Heart right ventricle (tissue), 12 donors: ENCODE measurements around the gene TMC8. TPM values are rescaled to one million over a fixed set of nuclear protein-coding genes. Genes with fewer than 3 reads are reported as not detected.

ENCODE experiments used
- polyA plus RNA-seq, 2 donors: library from polyadenylated mRNA; stranded (reverse); fragments of 200-250 nt; gene quantifications; one replicate each; pipeline ENCODE4 v1.2.3, GENCODE V29; 2013
- total RNA-seq, 10 donors: library from RNA; stranded (reverse); fragmentation: NEBNext Ultra II Directional in 3 of 10; extraction: Animal tissue kit (Norgen Biotek cat#: 25700) in 3 of 10; gene quantifications; one replicate each; pipeline versions ENCODE4 v1.2.1 to v1.2.4, GENCODE V29; 2021 to 2023
- donor health status: ischemic (EF 13 %, LVEDD 7.1; RV severe dilation, severe dysfunction).
- donor health status: healthy with polysubstance abuse.
- donor health status: DM: no; HTN: yes; CAD: no.
- donor health status: DM: no; HTN: no; CAD: no.
- donor health status: ischemic (EF 25% LVEDD 6.9; RV normal size, moderate dysfunction).
- donor health status: ischemic (EF 25% LVEDD 5.7; RV mildly dilated, moderate dysfunction).
- donor health status: healthy.
- donor health status: nonischemic (EF 11% LVEDD 7.7; RV severe dilation, severe dysfunction).
- donor health status: DM: yes; HTN: yes; CAD: no.
- donor health status: PGD.
- donor health status: ischemic (EF 29% LVEDD 5.4; RV normal size, mild dysfunction).
- donor health status: nonischemic (EF 23%, LVEDD 6.1; RV moderate dilation, normal function).

Gene TMC8
- total and polyA plus RNA-seq, 12 donors = 0.85 to 11.2 (median 2.1) TPM

Other genes starting within 250 kb of the TMC8 start
- 10 to 100 TPM; 17.1 to 31.4 (median 25.9) TPM for gene TNRC6C, start 172.1 kb upstream of the TMC8 start, total RNA-seq
- 10 to 100 TPM in 1 of 2 donors, 1 to 10 TPM in 1; 2.2 to 16.1 TPM for gene TNRC6C, start 172.1 kb upstream of the TMC8 start, polyA plus RNA-seq
- 100 to 1,000 TPM in 1 of 10 donors, 10 to 100 TPM in 9; 42.3 to 109 (median 69.1) TPM for gene TMC6, start 2.0 kb upstream of the TMC8 start, total RNA-seq
- 10 to 100 TPM; 22.8 to 86.0 TPM for gene TMC6, start 2.0 kb upstream of the TMC8 start, polyA plus RNA-seq
- under 1 TPM in 1 of 10 donors, not detected in 9; 0.11 TPM for gene C17orf99, start 15.6 kb downstream of the TMC8 start, total RNA-seq
- not detected for gene C17orf99, start 15.6 kb downstream of the TMC8 start, polyA plus RNA-seq
- gene SYNGR2, start 37.8 kb downstream of the TMC8 start, total RNA-seq = 100 to 1,000 TPM; 102 to 184 (median 116) TPM
- gene SYNGR2, start 37.8 kb downstream of the TMC8 start, polyA plus RNA-seq = 100 to 1,000 TPM in 1 of 2 donors, 10 to 100 TPM in 1; 92.8 to 200 TPM
- gene TK1, start 56.3 kb downstream of the TMC8 start, total RNA-seq = 10 to 100 TPM in 1 of 10 donors, 1 to 10 TPM in 4, under 1 TPM in 5; 0.33 to 12.7 (median 0.91) TPM
- gene TK1, start 56.3 kb downstream of the TMC8 start, polyA plus RNA-seq = 1 to 10 TPM; 1.6 to 2.6 TPM
- gene AFMID, start 56.6 kb downstream of the TMC8 start, total RNA-seq = 10 to 100 TPM; 23.7 to 42.4 (median 28.7) TPM
- gene AFMID, start 56.6 kb downstream of the TMC8 start, polyA plus RNA-seq = 10 to 100 TPM; 13.0 to 17.3 TPM
- gene BIRC5, start 83.5 kb downstream of the TMC8 start, total RNA-seq = 1 to 10 TPM in 3 of 10 donors, under 1 TPM in 5, not detected in 2; 0.13 to 7.6 (median 0.79) TPM
- under 1 TPM; 0.22 to 0.28 TPM for gene BIRC5, start 83.5 kb downstream of the TMC8 start, polyA plus RNA-seq
- gene TMEM235, start 100.9 kb downstream of the TMC8 start, total RNA-seq = not detected
- gene TMEM235, start 100.9 kb downstream of the TMC8 start, polyA plus RNA-seq = not detected
- gene SOCS3, start 229.3 kb downstream of the TMC8 start, total RNA-seq = 100 to 1,000 TPM in 2 of 10 donors, 10 to 100 TPM in 6, 1 to 10 TPM in 2; 7.7 to 189 (median 17.0) TPM
- gene SOCS3, start 229.3 kb downstream of the TMC8 start, polyA plus RNA-seq = 10 to 100 TPM; 13.5 to 30.2 TPM
- gene PGS1, start 247.9 kb downstream of the TMC8 start, total RNA-seq = 10 to 100 TPM; 14.7 to 28.4 (median 17.1) TPM
- gene PGS1, start 247.9 kb downstream of the TMC8 start, polyA plus RNA-seq = 10 to 100 TPM; 18.5 to 18.7 TPM